ENCODE data around the gene M6PR. TPM values are rescaled to one million over a fixed set of nuclear protein-coding genes. Genes with fewer than 3 reads are reported as not detected.

The M6PR gene
- total RNA-seq, 6 experiments from 2014 or later: 138 to 160 (median 151) TPM

DNA sequence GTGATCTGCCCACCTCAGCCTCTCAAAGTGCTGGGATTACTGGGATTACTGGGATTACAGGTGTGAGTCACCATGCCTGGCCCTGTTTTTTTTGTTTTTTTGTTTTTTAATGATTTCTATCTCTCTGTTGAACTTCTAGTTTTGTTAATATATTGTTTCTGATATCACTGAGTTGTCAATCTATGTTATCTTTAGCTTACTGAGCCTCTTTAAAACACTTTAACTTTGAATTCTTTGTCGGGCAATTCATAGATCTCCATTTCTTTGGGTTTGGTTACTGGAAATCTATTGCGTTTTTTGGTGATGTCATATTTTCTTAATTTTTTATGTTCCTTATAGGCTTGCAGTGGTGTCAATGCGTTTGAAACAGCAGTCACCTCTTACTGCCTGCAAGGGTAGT, 30.7 kb upstream of the M6PR start:
- no peak overlapping the region for H3K27ac Mint-ChIP-seq
- H3K4me3 Mint-ChIP-seq: no peak overlapping the region
- TF ChIP-seq, protein P1, sequence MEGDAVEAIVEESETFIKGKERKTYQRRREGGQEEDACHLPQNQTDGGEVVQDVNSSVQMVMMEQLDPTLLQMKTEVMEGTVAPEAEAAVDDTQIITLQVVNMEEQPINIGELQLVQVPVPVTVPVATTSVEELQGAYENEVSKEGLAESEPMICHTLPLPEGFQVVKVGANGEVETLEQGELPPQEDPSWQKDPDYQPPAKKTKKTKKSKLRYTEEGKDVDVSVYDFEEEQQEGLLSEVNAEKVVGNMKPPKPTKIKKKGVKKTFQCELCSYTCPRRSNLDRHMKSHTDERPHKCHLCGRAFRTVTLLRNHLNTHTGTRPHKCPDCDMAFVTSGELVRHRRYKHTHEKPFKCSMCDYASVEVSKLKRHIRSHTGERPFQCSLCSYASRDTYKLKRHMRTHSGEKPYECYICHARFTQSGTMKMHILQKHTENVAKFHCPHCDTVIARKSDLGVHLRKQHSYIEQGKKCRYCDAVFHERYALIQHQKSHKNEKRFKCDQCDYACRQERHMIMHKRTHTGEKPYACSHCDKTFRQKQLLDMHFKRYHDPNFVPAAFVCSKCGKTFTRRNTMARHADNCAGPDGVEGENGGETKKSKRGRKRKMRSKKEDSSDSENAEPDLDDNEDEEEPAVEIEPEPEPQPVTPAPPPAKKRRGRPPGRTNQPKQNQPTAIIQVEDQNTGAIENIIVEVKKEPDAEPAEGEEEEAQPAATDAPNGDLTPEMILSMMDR (IDR thresholded peaks at IDR 0.05): no peak
- no peak for DNase-seq
- no peaks in the 10 kb centered on the region for H3K4me1 Mint-ChIP-seq (ENCODE audit: low read depth)
- peaks cover 28% of the 10 kb centered on the region; the same call in 1 of the 2 replicates for H3K9me3 Mint-ChIP-seq
- 0 out of 2 replicates have a peak, but pooled peaks cover 5% of the 10 kb centered on the region for H3K36me3 Mint-ChIP-seq (ENCODE audit: low read depth)
- peaks cover 1% of the 10 kb centered on the region; the same call in 1 of the 2 replicates for H3K27me3 Mint-ChIP-seq (ENCODE audit: insufficient read depth)

DNA sequence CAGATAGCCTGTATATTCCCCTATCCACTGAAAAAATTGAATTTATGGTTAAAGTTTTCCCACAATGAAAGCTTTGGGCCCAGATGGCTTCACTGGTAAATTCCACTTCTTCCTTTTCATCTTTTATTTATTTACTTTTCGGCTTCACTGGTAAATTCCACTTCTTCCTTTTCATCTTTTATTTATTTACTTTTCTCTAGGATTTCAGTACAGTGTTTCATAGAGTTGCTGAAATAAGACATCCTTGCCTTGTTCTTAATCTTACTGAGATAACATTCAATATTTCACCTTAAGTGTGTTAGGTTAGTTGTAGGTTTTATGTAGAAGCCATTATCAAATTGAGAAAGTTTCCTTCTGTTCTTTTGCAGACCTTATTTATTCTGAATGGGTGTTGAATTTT, 21.0 kb upstream of the M6PR start:
- Mint-ChIP-seq H3K27ac (no peak overlapping the region), H3K27me3 (ENCODE audit: insufficient read depth) (peaks cover under 1% of the 10 kb centered on the region; the same call in 1 of the 2 replicates), H3K4me3 (no peak overlapping the region), H3K4me1 (ENCODE audit: low read depth) (no peaks in the 10 kb centered on the region), H3K9me3 (peaks cover 28% of the 10 kb centered on the region), H3K36me3 (ENCODE audit: low read depth) (no peaks in the 10 kb centered on the region)
- TF ChIP-seq, protein P1 (IDR thresholded peaks at IDR 0.05): no peak
- no peak for DNase-seq

DNA sequence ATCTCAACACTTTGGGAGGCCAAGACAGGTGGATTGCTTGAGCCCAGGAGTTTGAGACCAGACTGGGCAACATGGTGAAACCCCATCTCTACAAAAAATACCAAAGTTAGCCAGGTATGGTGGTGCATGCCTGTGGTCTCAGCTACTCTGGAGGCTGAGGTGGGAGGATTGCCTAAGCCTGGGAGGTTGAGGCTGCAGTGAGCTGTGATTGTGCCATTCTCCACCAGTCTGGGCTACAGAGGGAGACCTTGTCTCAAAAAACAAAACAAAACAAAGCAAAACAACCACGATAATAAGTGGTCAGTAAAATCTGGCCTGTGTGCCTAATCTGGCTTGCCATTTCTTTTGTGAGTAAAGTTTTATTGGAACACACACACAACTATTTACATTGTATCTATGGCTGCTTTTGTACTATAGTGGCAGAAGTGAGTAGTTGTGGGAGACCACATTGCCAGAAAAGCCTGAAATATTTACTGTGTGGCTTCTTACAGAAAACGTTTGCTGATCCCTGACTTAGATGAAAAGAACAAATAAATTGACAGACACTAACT, 20.5 kb upstream of the M6PR start:
- no peaks in the 10 kb centered on the region for H3K36me3 Mint-ChIP-seq (ENCODE audit: low read depth)
- DNase-seq: no peak
- H3K27ac Mint-ChIP-seq: no peak overlapping the region
- H3K27me3 Mint-ChIP-seq (ENCODE audit: insufficient read depth): no peaks in the 10 kb centered on the region
- TF ChIP-seq, protein P1 (IDR thresholded peaks at IDR 0.05): no peak
- H3K9me3 Mint-ChIP-seq: peaks cover 26% of the 10 kb centered on the region
- H3K4me3 Mint-ChIP-seq: no peak overlapping the region
- no peaks in the 10 kb centered on the region for H3K4me1 Mint-ChIP-seq (ENCODE audit: low read depth)

DNA sequence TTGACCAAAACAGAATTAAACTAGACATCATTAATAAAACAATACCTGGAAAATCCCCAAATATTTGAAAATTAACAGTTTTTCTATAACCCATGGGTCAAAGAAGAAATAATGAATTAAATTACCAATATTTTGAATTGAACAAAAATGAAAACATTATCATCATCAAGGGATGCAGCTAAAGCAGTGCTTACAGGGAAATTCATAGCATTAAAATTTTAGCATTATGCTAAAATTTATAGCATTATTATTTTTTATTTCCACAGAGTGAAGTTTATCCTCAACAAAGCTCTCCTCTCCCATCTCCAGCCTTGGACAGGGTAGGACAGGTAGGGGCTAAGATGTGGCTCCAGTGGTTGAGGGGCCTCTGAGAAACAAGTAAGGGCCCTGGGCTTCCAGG, 19.3 kb upstream of the M6PR start:
- no peaks in the 10 kb centered on the region for H3K36me3 Mint-ChIP-seq (ENCODE audit: low read depth)
- no peaks in the 10 kb centered on the region for H3K27me3 Mint-ChIP-seq (ENCODE audit: insufficient read depth)
- TF ChIP-seq, protein P1 (IDR thresholded peaks at IDR 0.05): no peak
- H3K9me3 Mint-ChIP-seq: peaks cover 17% of the 10 kb centered on the region
- H3K4me1 Mint-ChIP-seq (ENCODE audit: low read depth): no peaks in the 10 kb centered on the region
- H3K4me3 Mint-ChIP-seq: no peak overlapping the region
- no peak overlapping the region for H3K27ac Mint-ChIP-seq
- no peak for DNase-seq

DNA sequence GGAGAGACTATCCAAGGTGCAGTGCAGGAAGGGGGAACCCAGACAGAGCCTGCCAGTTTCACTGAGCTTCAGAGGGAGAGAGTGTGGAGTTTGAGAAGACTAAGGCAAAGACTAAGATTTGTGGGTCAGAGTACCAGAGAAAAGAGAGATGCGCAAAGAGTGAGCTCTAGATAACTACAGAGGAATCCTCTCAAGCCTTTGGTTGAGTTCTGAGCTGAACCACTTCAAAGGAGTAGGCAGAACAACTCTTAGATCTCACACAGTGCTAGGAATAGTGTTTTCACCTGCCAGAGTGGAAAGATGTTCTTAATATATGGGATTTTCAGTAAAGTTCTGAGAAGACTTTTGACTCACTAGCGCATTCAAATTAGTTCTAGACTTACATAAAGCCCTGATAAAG, 10.7 kb upstream of the M6PR start:
- Mint-ChIP-seq H3K9me3 (no peaks in the 10 kb centered on the region), H3K4me1 (ENCODE audit: low read depth) (no peaks in the 10 kb centered on the region), H3K27ac (no peak overlapping the region), H3K27me3 (ENCODE audit: insufficient read depth) (peaks cover 1% of the 10 kb centered on the region; the same call in 1 of the 2 replicates), H3K36me3 (ENCODE audit: low read depth) (no peaks in the 10 kb centered on the region), H3K4me3 (no peak overlapping the region)
- TF ChIP-seq, protein P1 (IDR thresholded peaks at IDR 0.05): no peak
- DNase-seq: no peak

Data from HFFc6 (cell line).